OCI-LY7 (cell line): ENCODE measurements around the gene CLSTN1. TPM values are rescaled to one million over a fixed set of nuclear protein-coding genes. Genes with fewer than 3 reads are reported as not detected.
A peak's percentile ranks its signal among the peaks of the same experiment; 100 is the strongest.

Source experiments
- BruUV-seq: library from RNA; stranded (reverse); fragments of 400-500 nt; replicated peaks from 2 replicates; lab custom pipeline; 2021; lab: Mats Ljungman, UMichigan
- CTCF ChIA-PET: fragments of 300-600 bp; sonication (Branson Sonifier 250); formaldehyde crosslinking; loops from one replicate; lab custom pipeline; 2022; ENCODE audit warnings: antibody characterized with exemption; ENCODE audit not compliant: unreplicated experiment; lab: Charles Lee
- POLR2A ChIA-PET: fragments of 300-600 bp; sonication (Branson Sonifier 250); formaldehyde crosslinking; loops from one replicate; lab custom pipeline; 2022; ENCODE audit warnings: antibody characterized with exemption; lab: Charles Lee
- DNase-seq: peaks from one replicate; pipeline ENCODE4 v3.0.0-alpha.2; 2015; ENCODE audit warnings: low spot score
- H2AFZ ChIP-seq: fragments of 200-600 bp; sonication (generic), shearing (Covaris generic); 2 replicates; pipeline ENCODE4 v1.6.1; 2014; ENCODE audit warnings: mild to moderate bottlenecking, antibody characterized with exemption, low read length, moderate library complexity
- H3K27ac ChIP-seq: fragments of 200-600 bp; sonication (generic); 2 replicates; pipeline ENCODE4 v1.5.1; 2014; ENCODE audit warnings: mixed run types, low read depth, mild to moderate bottlenecking, moderate library complexity, low read length, inconsistent platforms; ENCODE audit not compliant: poor library complexity, severe bottlenecking
- H3K36me3 ChIP-seq: fragments of 200-600 bp; sonication (generic); 2 replicates; pipeline ENCODE4 v1.6.1; 2014; ENCODE audit warnings: mild to moderate bottlenecking, antibody characterized with exemption, low read length, moderate library complexity, mixed read lengths; ENCODE audit not compliant: insufficient read depth
- H3K4me1 ChIP-seq: fragments of 200-600 bp; sonication (generic); 2 replicates; pipeline ENCODE4 v1.5.1; 2014; ENCODE audit warnings: mild to moderate bottlenecking, low read length; ENCODE audit not compliant: insufficient read depth, poor library complexity, severe bottlenecking
- H3K4me2 ChIP-seq: fragments of 200-600 bp; sonication (generic); 2 replicates; pipeline ENCODE4 v1.6.1; 2014; ENCODE audit warnings: mild to moderate bottlenecking, low read length
- H3K4me3 ChIP-seq: fragments of 200-600 bp; sonication (generic); 2 replicates; pipeline ENCODE4 v1.5.1; 2014; ENCODE audit warnings: mild to moderate bottlenecking, low read depth, low read length; ENCODE audit not compliant: poor library complexity, severe bottlenecking
- H3K79me2 ChIP-seq: fragments of 200-600 bp; sonication (generic); 2 replicates; pipeline ENCODE4 v1.6.1; 2016; ENCODE audit warnings: low read depth, mild to moderate bottlenecking, low read length, moderate library complexity, mixed read lengths; ENCODE audit not compliant: insufficient read depth
- H3K9me2 ChIP-seq: fragments of 200-600 bp; sonication (generic); 2 replicates; pipeline ENCODE4 v1.6.1; 2016; ENCODE audit warnings: mild to moderate bottlenecking, low read length, mixed read lengths; ENCODE audit not compliant: insufficient read depth
- H3K9me3 ChIP-seq: fragments of 200-600 bp; sonication (generic); 2 replicates; pipeline ENCODE4 v1.6.1; 2014; ENCODE audit warnings: mild to moderate bottlenecking, mixed run types, low read length, mixed read lengths
- H4K20me1 ChIP-seq: fragments of 200-600 bp; sonication (generic); 2 replicates; pipeline ENCODE4 v1.6.1; 2014; ENCODE audit warnings: mild to moderate bottlenecking, antibody characterized with exemption, low read length, moderate library complexity, mixed read lengths; ENCODE audit not compliant: insufficient read depth
- CTCF ChIP-seq: fragments of 200-600 bp; sonication (generic); conservative IDR thresholded peaks from 2 replicates; pipeline ENCODE4 v1.5.1; 2014; ENCODE audit warnings: mild to moderate bottlenecking, antibody characterized with exemption, low read length, moderate library complexity, mixed read lengths
- EZH2phosphoT487 ChIP-seq: fragments of 200-600 bp; sonication (generic); IDR thresholded peaks from 2 replicates; pipeline ENCODE4 v1.6.1; 2018; ENCODE audit warnings: low read depth, borderline replicate concordance, mild to moderate bottlenecking, mixed run types, antibody characterized with exemption, low read length, moderate library complexity, mixed read lengths
- intact Hi-C: fragments of 100-400 bp; cut with micrococcal nuclease; formaldehyde crosslinking; loops from one replicate; pipeline ENCODE4 v1.10.0; 2022; ENCODE audit not compliant: unreplicated experiment
- total RNA-seq, 2 experiments: library from RNA; depleted of rRNA in 1 of 2; stranded (reverse); fragments of >200 nt in 1 of 2; shearing (Covaris generic) in 1 of 2; gene quantifications; 2 replicates each; pipeline ENCODE4 v1.2.3, GENCODE V29; 2014 to 2022

Gene CLSTN1
- total RNA-seq, 2 experiments from 2014 or later, result 58.6 to 124 TPM

- peak overlapping the region; percentile 74 for H3K4me2 ChIP-seq
- H3K4me3 ChIP-seq, result peak overlapping the region; percentile 79
- ChIA-PET POLR2A (interaction anchor here (0.5 to 2.5 kb wide), 9 partner anchors 13 to 193 kb away, joined by 3 to 8 read pairs (median 3); no protein-coding TSS in a partner anchor), CTCF (interaction anchor here (0.5 to 1.0 kb wide), 4 partner anchors 102 to 495 kb away, joined by 3 read pairs; partner anchors contain the start of gene H6PD)
- H3K79me2 ChIP-seq, result peaks cover 5% of the 10 kb centered on the region; the same call in 1 of the 2 replicates
- peak overlapping the region; percentile 73 for H3K27ac ChIP-seq
- BruUV-seq, result TSS peak; percentile 73
- TF ChIP-seq EZH2phosphoT487, result no peak
- peak; percentile 25; the same call in 1 of the 2 replicates for TF ChIP-seq CTCF
- peak; percentile 95 for DNase-seq
- peaks cover 51% of the 10 kb centered on the region for H3K4me1 ChIP-seq
- peak overlapping the region; percentile 60; the same call in 1 of the 2 replicates for H2AFZ ChIP-seq
- H3K36me3 ChIP-seq, result peaks cover 5% of the 10 kb centered on the region
- H3K9me2 ChIP-seq, result no peaks in the 10 kb centered on the region
- intact Hi-C loops, result loop anchor here (1.0 to 2.0 kb wide), 2 partner anchors 63 to 90 kb away; no protein-coding TSS in a partner anchor
- H3K9me3 ChIP-seq, result no peaks in the 10 kb centered on the region
- H4K20me1 ChIP-seq, result no peaks in the 10 kb centered on the region
Measured at GRCh38 chr1:9717193-9718005, 106.4 kb downstream of the CLSTN1 start.

GRCh38 chr1:9716404-9717192, 107.2 kb downstream of the CLSTN1 start:
- peak overlapping the region; percentile 73 for H3K27ac ChIP-seq
- TF ChIP-seq CTCF, result no peak
- no peak for TF ChIP-seq EZH2phosphoT487
- POLR2A ChIA-PET, result interaction anchor here (0.8 to 2.5 kb wide), 5 partner anchors 12 to 118 kb away, joined by 3 to 8 read pairs (median 3); no protein-coding TSS in a partner anchor
- no peaks in the 10 kb centered on the region for H3K9me3 ChIP-seq
- CTCF ChIA-PET, result interaction anchor here (1.0 kb wide), 2 partner anchors 101 to 483 kb away, joined by 3 read pairs; partner anchors contain the start of gene H6PD
- no TSS peak for BruUV-seq
- peak overlapping the region; percentile 74 for H3K4me2 ChIP-seq
- no peaks in the 10 kb centered on the region for H4K20me1 ChIP-seq
- peaks cover 5% of the 10 kb centered on the region; the same call in 1 of the 2 replicates for H3K79me2 ChIP-seq
- H2AFZ ChIP-seq, result no peak overlapping the region; the same call in 1 of the 2 replicates
- no peaks in the 10 kb centered on the region for H3K36me3 ChIP-seq
- no peak for DNase-seq
- H3K4me1 ChIP-seq, result peaks cover 47% of the 10 kb centered on the region
- peak overlapping the region; percentile 79 for H3K4me3 ChIP-seq
- intact Hi-C loops, result loop anchor here (1.0 to 2.0 kb wide), 2 partner anchors 62 to 89 kb away; no protein-coding TSS in a partner anchor
- H3K9me2 ChIP-seq, result no peaks in the 10 kb centered on the region
